DND-41 (cell line): ENCODE data around the gene LPCAT1.

Experiments
- ATAC-seq: fragments of 200-7000 bp; cut with Tn5 transposase; 3 replicates; pipeline ENCODE4 v1.9.1; 2021; ENCODE audit warnings: low read depth; ENCODE audit not compliant: insufficient read depth
- DNase-seq: peaks from one replicate; pipeline ENCODE4 v3.0.0-alpha.2; 2020
- H2AFZ ChIP-seq: 2 replicates; pipeline ENCODE4 v1.6.0; 2012; ENCODE audit warnings: low read depth, low read length
- H3K27ac ChIP-seq: 2 replicates; pipeline ENCODE4 v1.5.1; 2012; ENCODE audit warnings: low read length, inconsistent platforms
- H3K27me3 ChIP-seq: fragments of 200-600 bp; sonication (generic); 2 replicates; pipeline ENCODE4 v1.6.0; 2012; ENCODE audit warnings: low read length, mild to moderate bottlenecking, inconsistent platforms; ENCODE audit not compliant: insufficient read depth, poor library complexity
- H3K36me3 ChIP-seq: 2 replicates; pipeline ENCODE4 v1.5.1; 2012; ENCODE audit warnings: low read length, inconsistent platforms; ENCODE audit not compliant: insufficient read depth
- H3K4me1 ChIP-seq: 2 replicates; pipeline ENCODE4 v1.5.1; 2012; ENCODE audit warnings: mild to moderate bottlenecking, low read length; ENCODE audit not compliant: insufficient read depth
- H3K4me2 ChIP-seq: 2 replicates; pipeline ENCODE4 v1.6.0; 2012; ENCODE audit warnings: mild to moderate bottlenecking, moderate library complexity, low read length, inconsistent platforms; ENCODE audit not compliant: insufficient read depth
- H3K4me3 ChIP-seq, 2 experiments: fragments of 200-600 bp in 1 of 2; shearing (Covaris generic) in 1 of 2; 2 replicates each; pipeline ENCODE4 v1.5.1; 2012 to 2016; ENCODE audit warnings: inconsistent platforms in 2 of 2, low read length in 2 of 2, mild to moderate bottlenecking in 2 of 2, low read depth in 1 of 2, moderate library complexity in 1 of 2
- H3K79me2 ChIP-seq: 2 replicates; pipeline ENCODE4 v1.6.0; 2012; ENCODE audit warnings: low read length, inconsistent platforms; ENCODE audit not compliant: insufficient read depth
- H3K9ac ChIP-seq: 2 replicates; pipeline ENCODE4 v1.6.0; 2012; ENCODE audit warnings: low read depth, mild to moderate bottlenecking, inconsistent platforms, low read length, moderate library complexity
- H3K9me3 ChIP-seq: 2 replicates; pipeline ENCODE4 v1.5.1; 2012; ENCODE audit warnings: low read length, moderate library complexity, mild to moderate bottlenecking, inconsistent platforms; ENCODE audit not compliant: insufficient read depth, severe bottlenecking
- H4K20me1 ChIP-seq: 2 replicates; pipeline ENCODE4 v1.6.0; 2012; ENCODE audit warnings: low read length; ENCODE audit not compliant: insufficient read depth
- CTCF ChIP-seq: IDR thresholded peaks from 2 replicates; pipeline ENCODE4 v1.5.1; 2012; ENCODE audit warnings: borderline replicate concordance, low read length, moderate library complexity, mild to moderate bottlenecking; ENCODE audit not compliant: poor library complexity, severe bottlenecking; ENCODE audit errors: extremely low read depth
- EZH2 ChIP-seq: IDR thresholded peaks from 3 replicates; pipeline ENCODE4 v1.6.1; 2012; ENCODE audit warnings: borderline replicate concordance, low read depth, mild to moderate bottlenecking, moderate library complexity, low read length, inconsistent platforms; ENCODE audit not compliant: severe bottlenecking

LPCAT1 gene

DNA sequence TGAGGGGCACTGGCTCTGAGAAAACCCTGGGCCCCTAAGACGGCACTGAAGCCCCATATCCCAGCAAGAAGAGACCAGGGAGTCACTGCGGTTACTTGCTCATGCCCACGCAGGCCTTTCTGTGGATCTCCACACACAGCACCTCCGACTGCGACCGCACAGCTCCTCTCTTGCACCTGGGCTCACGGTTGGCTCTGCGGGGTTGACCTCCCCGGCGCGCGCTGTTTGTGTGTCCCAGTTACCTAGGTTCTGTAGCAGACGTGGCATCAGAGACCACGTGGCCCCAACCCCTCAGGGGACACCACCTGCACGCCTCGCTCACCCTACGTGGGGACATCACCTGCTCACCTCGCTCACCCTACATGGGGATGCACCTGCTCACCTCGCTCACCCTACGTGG lies 12.7 kb downstream of the LPCAT1 start:
- Histone ChIP-seq H3K9me3 (no peaks in the 10 kb centered on the region), H3K4me1 (peaks cover 4% of the 10 kb centered on the region; the same call in 1 of the 2 replicates), H3K4me2 (no peak overlapping the region), H3K79me2 (peaks cover 100% of the 10 kb centered on the region), H3K27ac (no peak overlapping the region), H3K36me3 (peaks cover 86% of the 10 kb centered on the region), H3K27me3 (no peaks in the 10 kb centered on the region), H2AFZ (no peak overlapping the region), H4K20me1 (peaks cover 93% of the 10 kb centered on the region), H3K9ac (no peak overlapping the region), H3K4me3 (no peak overlapping the region)
- ATAC-seq (no peak), DNase-seq (peak; percentile 1)
- TF ChIP-seq CTCF: no peak
- TF ChIP-seq EZH2: no peak

DNA sequence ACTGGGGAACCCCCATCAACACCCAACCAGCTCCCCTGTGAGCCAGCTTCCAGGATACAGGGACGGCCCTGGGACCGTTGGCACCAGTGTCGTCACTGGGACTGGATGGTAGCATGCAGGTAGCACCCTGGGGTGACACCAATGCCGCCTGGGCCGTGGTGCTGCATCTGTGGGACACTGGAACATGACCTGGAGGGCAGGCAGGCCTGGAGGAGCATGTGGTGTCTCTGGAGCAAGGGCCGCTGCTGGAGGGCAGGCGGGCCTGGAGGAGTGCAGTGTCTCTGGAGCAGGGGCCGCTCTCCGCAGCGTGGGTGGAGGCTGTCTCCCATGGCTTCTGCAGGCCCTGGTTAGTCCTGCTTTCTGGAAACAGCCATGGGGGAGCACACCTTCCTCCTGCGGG lies 13.1 kb downstream of the LPCAT1 start:
- Histone ChIP-seq H3K4me1 (peaks cover under 1% of the 10 kb centered on the region; the same call in 1 of the 2 replicates), H3K9me3 (no peaks in the 10 kb centered on the region), H3K9ac (no peak overlapping the region), H4K20me1 (peaks cover 93% of the 10 kb centered on the region), H3K27me3 (no peaks in the 10 kb centered on the region), H3K4me2 (no peak overlapping the region), H3K27ac (no peak overlapping the region), H3K36me3 (peaks cover 81% of the 10 kb centered on the region), H3K79me2 (peaks cover 100% of the 10 kb centered on the region), H3K4me3 (no peak overlapping the region), H2AFZ (no peak overlapping the region)
- no peak for ATAC-seq
- TF ChIP-seq CTCF (no peak), EZH2 (no peak)
- DNase-seq: peak; percentile 2

- Histone ChIP-seq H3K79me2 (peaks cover 100% of the 10 kb centered on the region), H3K27ac (no peak overlapping the region), H3K9ac (no peak overlapping the region), H2AFZ (no peak overlapping the region), H3K36me3 (peaks cover 80% of the 10 kb centered on the region), H3K4me3 (no peak overlapping the region), H3K4me2 (no peak overlapping the region), H3K4me1 (no peaks in the 10 kb centered on the region), H3K27me3 (no peaks in the 10 kb centered on the region), H3K9me3 (no peaks in the 10 kb centered on the region), H4K20me1 (peaks cover 93% of the 10 kb centered on the region)
- ATAC-seq (no peak), DNase-seq (no peak)
- TF ChIP-seq CTCF (no peak), EZH2 (no peak)
Observed at GRCh38 chr5:1510151-1510561, 13.6 kb downstream of the LPCAT1 start.

GRCh38 chr5:1509346-1510085 lies 14.2 kb downstream of the LPCAT1 start:
- Histone ChIP-seq H3K36me3 (peaks cover 76% of the 10 kb centered on the region), H3K27me3 (no peaks in the 10 kb centered on the region), H3K4me3 (no peak overlapping the region), H3K9me3 (no peaks in the 10 kb centered on the region), H2AFZ (no peak overlapping the region), H3K27ac (no peak overlapping the region), H3K4me1 (no peaks in the 10 kb centered on the region), H4K20me1 (peaks cover 94% of the 10 kb centered on the region), H3K9ac (no peak overlapping the region), H3K4me2 (no peak overlapping the region), H3K79me2 (peaks cover 99% of the 10 kb centered on the region)
- TF ChIP-seq EZH2 (no peak), CTCF (no peak)
- ATAC-seq (no peak), DNase-seq (no peak)
